Naive B cell (primary cell): ENCODE results near the gene CTNNA1. TPM values are rescaled to one million over a fixed set of nuclear protein-coding genes. Genes with fewer than 3 reads are reported as not detected.
A peak's percentile ranks its signal among the peaks of the same experiment; 100 is the strongest.
"Not testable (repeated sequence)": the region's sequence is repeated elsewhere in the genome, so short reads cannot be mapped to it uniquely, and the experiment has no call there.

Experiments used
- ATAC-seq, 2 donors: fragments of 150-1000 bp; cut with Tn5 transposase; 2 replicates each; pipeline ENCODE4 v1.10.0; 2021; ENCODE audit warnings: low read depth in 2 of 2, mild to moderate bottlenecking in 2 of 2, moderate library complexity in 2 of 2
- DNase-seq: peaks from one replicate; pipeline ENCODE4 v3.0.0; 2022
- H3K27ac Mint-ChIP-seq, 6 donors: one replicate each; pipeline ENCODE4 v1.8.0; 2020 to 2022; ENCODE audit warnings: mild to moderate bottlenecking in 6 of 6, mixed read lengths in 6 of 6, moderate library complexity in 5 of 6, inconsistent platforms in 2 of 6
- H3K27me3 Mint-ChIP-seq, 3 donors: one replicate each; pipeline ENCODE4 v1.8.0; 2021 to 2022; ENCODE audit warnings: mixed read lengths in 3 of 3, mild to moderate bottlenecking in 1 of 3
- H3K36me3 Mint-ChIP-seq, 2 donors: one replicate each; pipeline ENCODE4 v1.8.0; 2020 to 2022; ENCODE audit warnings: mixed read lengths in 2 of 2, inconsistent platforms in 1 of 2, mild to moderate bottlenecking in 1 of 2
- H3K4me1 Mint-ChIP-seq, 3 donors: one replicate each; pipeline ENCODE4 v1.8.0; 2020 to 2022; ENCODE audit warnings: mixed read lengths in 3 of 3, inconsistent platforms in 1 of 3, mild to moderate bottlenecking in 1 of 3, moderate library complexity in 1 of 3
- H3K4me3 Mint-ChIP-seq, 8 donors: one replicate each; pipeline ENCODE4 v1.8.0; 2020 to 2022; ENCODE audit warnings: mild to moderate bottlenecking in 8 of 8, mixed read lengths in 8 of 8, moderate library complexity in 8 of 8, inconsistent platforms in 2 of 8
- H3K9me3 Mint-ChIP-seq, 7 donors: one replicate each; pipeline ENCODE4 v1.8.0; 2020 to 2022; ENCODE audit warnings: mixed read lengths in 7 of 7, mild to moderate bottlenecking in 5 of 7, inconsistent platforms in 2 of 7, moderate library complexity in 1 of 7
- polyA plus RNA-seq, 6 donors: library from polyadenylated mRNA; unstranded; fragments of 300-500 nt; fragmentation: Illumina TruSeq; gene quantifications; one replicate each; pipeline ENCODE4 v1.2.3, GENCODE V29; 2021; ENCODE audit warnings: low read depth in 6 of 6

CTNNA1 gene
- polyA plus RNA-seq, 6 donors from 2014 or later, result 18.8 to 25.8 (median 23.7) TPM

GRCh38 chr5:138732933-138733332, 20.3 kb upstream of the CTNNA1 start:
- Mint-ChIP-seq H3K9me3 (peaks cover 0 to 5% (median 0%) of the 10 kb centered on the region in 7 donors), H3K4me3 (no peak overlapping the region), H3K27me3 (peaks cover 0 to 27% (median 9%) of the 10 kb centered on the region in 3 donors), H3K4me1 (no peaks in the 10 kb centered on the region), H3K36me3 (no peaks in the 10 kb centered on the region), H3K27ac (no peak overlapping the region)
- no peak for ATAC-seq
- no peak for DNase-seq

DNA sequence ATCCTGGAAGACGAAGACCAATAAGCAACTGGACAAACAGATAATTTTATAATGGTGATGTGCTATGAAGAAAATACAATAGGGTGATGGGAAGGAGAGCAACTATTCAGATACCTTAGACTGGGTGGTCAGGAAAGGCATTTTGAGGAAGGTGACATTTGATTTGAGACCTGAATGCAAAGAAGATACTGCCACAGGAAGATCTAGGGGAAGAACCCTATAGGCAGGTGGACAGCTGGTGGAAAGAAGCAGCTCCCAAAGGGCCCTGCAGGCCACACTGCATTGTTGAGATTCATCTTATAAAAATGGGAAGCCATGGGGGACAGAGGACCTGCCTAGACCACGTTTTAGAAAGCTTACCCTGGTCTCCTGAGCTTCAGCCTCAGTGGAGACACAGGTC, 19.7 kb upstream of the CTNNA1 start:
- Mint-ChIP-seq H3K36me3 (no peaks in the 10 kb centered on the region), H3K27ac (peak overlapping the region in 1 of 6 donors; percentile 17), H3K4me3 (no peak overlapping the region), H3K9me3 (peaks cover 0 to 5% (median 0%) of the 10 kb centered on the region in 7 donors), H3K27me3 (peaks cover 0 to 27% (median 9%) of the 10 kb centered on the region in 3 donors), H3K4me1 (no peaks in the 10 kb centered on the region)
- DNase-seq (no peak), ATAC-seq (no peak)

- H3K27ac Mint-ChIP-seq, result no peak overlapping the region
Measured at GRCh38 chr5:138736293-138736692, 16.9 kb upstream of the CTNNA1 start.

GRCh38 chr5:138737494-138738265, 15.5 kb upstream of the CTNNA1 start:
- DNase-seq (no peak), ATAC-seq (no peak)
- no peak overlapping the region for H3K4me3 Mint-ChIP-seq
- peaks cover 0 to 5% (median 0%) of the 10 kb centered on the region in 7 donors for H3K9me3 Mint-ChIP-seq
- peaks cover 4 to 12% (median 10%) of the 10 kb centered on the region in 3 donors for H3K4me1 Mint-ChIP-seq
- H3K27me3 Mint-ChIP-seq, result peaks cover 0 to 19% (median 9%) of the 10 kb centered on the region in 3 donors
- H3K27ac Mint-ChIP-seq, result no peak overlapping the region
- H3K36me3 Mint-ChIP-seq, result no peaks in the 10 kb centered on the region

More at GRCh38 chr5:138736293-138736692, 16.9 kb upstream of the CTNNA1 start:
- no peak for DNase-seq
- H3K4me1 Mint-ChIP-seq, result peaks cover 0 to 3% (median 0%) of the 10 kb centered on the region in 3 donors
- H3K4me3 Mint-ChIP-seq, result no peak overlapping the region
- H3K9me3 Mint-ChIP-seq, result peaks cover 0 to 5% (median 0%) of the 10 kb centered on the region in 7 donors
- ATAC-seq, result no peak
- no peaks in the 10 kb centered on the region for H3K36me3 Mint-ChIP-seq
- peaks cover 0 to 19% (median 9%) of the 10 kb centered on the region in 3 donors for H3K27me3 Mint-ChIP-seq

DNA sequence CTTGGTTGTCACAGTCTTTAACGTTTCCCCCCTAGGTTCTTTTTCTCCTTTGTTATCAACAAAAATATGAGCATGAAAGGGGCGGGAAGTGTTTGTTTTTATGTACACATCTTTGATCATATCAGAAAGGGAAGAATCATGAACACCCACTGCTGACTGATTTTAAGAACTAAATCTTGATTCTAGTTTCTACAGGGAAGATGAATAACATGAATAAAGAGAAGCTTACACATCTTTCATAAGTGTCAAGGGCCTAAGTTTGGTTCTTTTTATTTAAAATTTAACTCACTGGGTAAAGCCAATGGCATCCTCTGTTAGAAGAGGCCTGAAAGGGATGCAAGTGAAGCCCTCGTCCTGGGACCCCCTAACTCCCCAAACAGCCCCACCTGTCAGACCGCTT, 14.8 kb upstream of the CTNNA1 start:
- H3K27ac Mint-ChIP-seq, result peak overlapping the region in 1 of 6 donors; percentile 8
- ATAC-seq, result no peak
- peaks cover 0 to 15% (median 4%) of the 10 kb centered on the region in 3 donors for H3K27me3 Mint-ChIP-seq
- DNase-seq, result no peak
- no peaks in the 10 kb centered on the region for H3K36me3 Mint-ChIP-seq
- H3K4me1 Mint-ChIP-seq, result peaks cover 7 to 17% (median 14%) of the 10 kb centered on the region in 3 donors
- no peak overlapping the region for H3K4me3 Mint-ChIP-seq
- peaks cover 0 to 5% (median 0%) of the 10 kb centered on the region in 7 donors for H3K9me3 Mint-ChIP-seq

- Mint-ChIP-seq H3K27ac (no peak overlapping the region), H3K9me3 (peaks cover 0 to 5% (median 0%) of the 10 kb centered on the region in 7 donors), H3K27me3 (peaks cover 0 to 11% (median 0%) of the 10 kb centered on the region in 3 donors), H3K36me3 (no peaks in the 10 kb centered on the region), H3K4me1 (peaks cover 7 to 18% (median 14%) of the 10 kb centered on the region in 3 donors), H3K4me3 (peak overlapping the region in 1 of 8 donors; percentile 36)
- no peak for DNase-seq
- no peak for ATAC-seq
Measured at GRCh38 chr5:138739938-138740337, 13.3 kb upstream of the CTNNA1 start.

GRCh38 chr5:138743484-138743883, 9.7 kb upstream of the CTNNA1 start:
- no peak for ATAC-seq
- no peaks in the 10 kb centered on the region for H3K9me3 Mint-ChIP-seq
- no peak for DNase-seq
- H3K27me3 Mint-ChIP-seq, result no peaks in the 10 kb centered on the region
- peaks cover 7 to 18% (median 14%) of the 10 kb centered on the region in 3 donors for H3K4me1 Mint-ChIP-seq
- H3K36me3 Mint-ChIP-seq, result no peaks in the 10 kb centered on the region
- peak overlapping the region in 1 of 6 donors; percentile 72 for H3K27ac Mint-ChIP-seq
- H3K4me3 Mint-ChIP-seq, result peak overlapping the region in 1 of 8 donors; percentile 76

DNA sequence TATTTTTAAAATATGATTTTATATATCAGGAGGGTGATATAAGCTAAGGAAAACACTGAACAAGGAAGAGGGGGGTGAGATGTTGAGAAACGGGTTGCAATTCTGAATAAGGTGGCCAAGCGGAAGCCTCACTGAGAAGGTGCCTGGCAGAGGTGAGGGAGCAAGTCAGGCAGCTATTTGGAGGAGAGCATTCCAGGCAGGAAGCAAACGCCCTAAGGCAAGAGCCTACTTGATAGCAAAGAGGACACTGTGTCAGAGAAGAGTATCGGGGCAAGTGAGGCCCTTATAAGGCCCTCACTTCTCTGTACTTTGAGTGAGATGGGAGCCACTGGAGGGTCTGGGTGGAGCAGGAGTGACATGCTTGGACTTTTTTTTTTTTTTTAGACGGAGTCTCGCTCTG, 8.0 kb upstream of the CTNNA1 start:
- DNase-seq, result no peak
- ATAC-seq, result no peak
- Mint-ChIP-seq H3K36me3 (no peaks in the 10 kb centered on the region), H3K27ac (peak overlapping the region in 2 of 6 donors; percentile 51 to 56), H3K4me1 (peaks cover 7 to 18% (median 14%) of the 10 kb centered on the region in 3 donors), H3K27me3 (no peaks in the 10 kb centered on the region), H3K4me3 (no peak overlapping the region), H3K9me3 (no peaks in the 10 kb centered on the region)

DNA sequence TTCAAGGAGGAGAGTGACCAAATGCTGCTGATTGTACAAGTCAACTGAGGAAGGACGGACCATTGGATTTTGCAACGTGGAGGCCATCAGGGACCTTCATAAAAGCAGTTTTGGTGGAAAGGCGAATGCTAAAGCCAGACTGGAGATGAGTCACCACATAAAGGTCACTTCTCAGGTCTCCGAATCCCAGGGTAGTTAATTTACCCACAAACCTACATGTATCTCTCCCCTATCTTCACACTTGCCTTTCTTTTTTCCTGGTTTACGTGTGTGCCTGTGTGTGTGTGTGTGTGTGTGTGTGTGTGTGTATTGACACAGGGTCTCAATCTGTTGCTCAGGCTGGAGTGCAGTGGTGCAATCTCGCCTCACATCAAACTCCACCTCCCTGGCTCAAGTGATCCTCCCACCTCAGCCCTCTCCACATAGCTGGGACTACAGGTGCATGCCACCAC, 4.6 kb upstream of the CTNNA1 start:
- no peaks in the 10 kb centered on the region for H3K27me3 Mint-ChIP-seq
- H3K4me3 Mint-ChIP-seq, result peak overlapping the region in 1 of 8 donors; percentile 70
- no peaks in the 10 kb centered on the region for H3K36me3 Mint-ChIP-seq
- peaks cover 8 to 15% (median 8%) of the 10 kb centered on the region in 3 donors for H3K4me1 Mint-ChIP-seq
- no peak for ATAC-seq
- H3K27ac Mint-ChIP-seq, result no peak overlapping the region
- DNase-seq, result no peak
- H3K9me3 Mint-ChIP-seq, result no peaks in the 10 kb centered on the region

DNA sequence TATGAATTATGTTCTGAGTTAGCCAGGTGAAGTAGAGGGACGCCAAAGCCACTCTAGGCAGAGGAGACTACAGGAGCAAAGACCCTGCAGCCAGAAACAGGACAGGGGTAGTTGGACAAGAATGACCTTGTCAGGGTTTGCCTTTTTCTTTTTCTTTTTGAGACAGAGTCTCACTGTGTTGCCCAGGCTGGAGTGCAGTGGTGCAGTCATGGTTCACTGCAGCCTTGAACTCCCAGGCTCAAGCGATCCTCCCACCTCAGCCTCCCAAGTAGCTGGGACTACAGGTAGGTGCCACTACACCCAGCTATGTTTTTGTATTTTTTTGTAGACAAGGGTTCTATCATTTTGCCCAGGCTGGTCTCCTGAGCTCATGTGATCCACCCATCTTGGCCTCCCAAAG, 1.9 kb upstream of the CTNNA1 start:
- Mint-ChIP-seq H3K27ac (peak overlapping the region in 2 of 6 donors; percentile 7 to 86), H3K4me3 (peak overlapping the region in 5 of 8 donors; percentile 39 to 90 (median 59)), H3K4me1 (peaks cover 23 to 33% (median 23%) of the 10 kb centered on the region in 3 donors)
- not testable (repeated sequence) for DNase-seq, ATAC-seq, H3K9me3 Mint-ChIP-seq, H3K36me3 Mint-ChIP-seq, H3K27me3 Mint-ChIP-seq

- Mint-ChIP-seq H3K9me3 (peaks cover under 1 to 9% (median 5%) of the 10 kb centered on the region in 7 donors), H3K36me3 (peaks cover 1 to 10% of the 10 kb centered on the region in 2 donors), H3K27ac (peak overlapping the region in 5 of 6 donors; percentile 49 to 93 (median 86)), H3K4me3 (peak overlapping the region; percentile 85 to 94 (median 88)), H3K4me1 (peaks cover 31 to 44% (median 32%) of the 10 kb centered on the region in 3 donors), H3K27me3 (no peaks in the 10 kb centered on the region)
- ATAC-seq (peak; percentile 17 to 27), DNase-seq (peak; percentile 13)
Measured at GRCh38 chr5:138752341-138752950, 779 bp upstream of the CTNNA1 start.

GRCh38 chr5:138753794-138754698, 821 bp downstream of the CTNNA1 start:
- ATAC-seq, result no peak
- DNase-seq, result no peak
- peaks cover 5 to 19% (median 15%) of the 10 kb centered on the region in 7 donors for H3K9me3 Mint-ChIP-seq
- no peaks in the 10 kb centered on the region for H3K27me3 Mint-ChIP-seq
- peaks cover 31 to 44% (median 35%) of the 10 kb centered on the region in 3 donors for H3K4me1 Mint-ChIP-seq
- H3K4me3 Mint-ChIP-seq, result peak overlapping the region; percentile 85 to 92 (median 88)
- H3K27ac Mint-ChIP-seq, result peak overlapping the region; percentile 6 to 91 (median 72)
- peaks cover 5 to 14% of the 10 kb centered on the region in 2 donors for H3K36me3 Mint-ChIP-seq

DNA sequence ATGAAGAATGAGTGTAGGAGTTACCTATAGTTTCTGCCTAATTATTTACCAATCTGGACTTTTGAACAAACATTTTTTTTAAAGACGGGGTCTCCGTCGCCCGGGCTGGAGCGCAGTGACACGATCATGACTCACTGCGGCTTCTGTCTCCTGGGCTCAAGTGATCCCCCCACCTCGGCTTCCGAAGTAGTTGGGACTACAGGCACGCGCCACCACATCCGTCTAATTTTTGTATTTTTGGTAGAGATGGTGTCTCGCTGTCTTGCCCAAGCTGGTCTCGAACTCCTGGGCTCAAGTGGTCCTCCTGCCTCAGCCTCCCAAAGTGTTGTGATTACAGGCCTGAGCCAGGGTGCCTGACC, 1.5 kb downstream of the CTNNA1 start:
- Mint-ChIP-seq H3K9me3 (peaks cover 5 to 25% (median 20%) of the 10 kb centered on the region in 7 donors), H3K4me1 (peaks cover 31 to 44% (median 35%) of the 10 kb centered on the region in 3 donors), H3K36me3 (peaks cover 5 to 14% of the 10 kb centered on the region in 2 donors), H3K27ac (peak overlapping the region in 3 of 6 donors; percentile 6 to 57 (median 31)), H3K27me3 (no peaks in the 10 kb centered on the region), H3K4me3 (peak overlapping the region in 7 of 8 donors; percentile 85 to 92 (median 87))
- ATAC-seq, result no peak
- DNase-seq, result no peak
